MM.1S (cell line): ENCODE measurements around the gene MAGI1.

Source experiments
- CTCF ChIP-seq: fragments of 300-600 bp; sonication (generic); IDR thresholded peaks from 2 replicates; pipeline ENCODE4 v1.5.1; 2016; ENCODE audit warnings: antibody characterized with exemption, low read length, mixed read lengths
- EZH2 ChIP-seq: fragments of 300-600 bp; sonication (generic); optimal IDR thresholded peaks from 2 replicates; pipeline ENCODE3; 2017; ENCODE audit warnings: low read depth, mild to moderate bottlenecking, antibody characterized with exemption, low read length, mixed read lengths

GRCh38 chr3:65993134-65993900, 45.4 kb downstream of the MAGI1 start:
- TF ChIP-seq CTCF = no peak
- TF ChIP-seq EZH2 = no peak
